HL-60 (cell line): ENCODE results near the gene FBLIM1.
A peak's percentile ranks its signal among the peaks of the same experiment; 100 is the strongest.

Source experiments
- DNase-seq, 2 experiments: peaks; one replicate each; pipeline ENCODE4 v3.0.0-alpha.2; 2010 to 2020; ENCODE audit warnings: low read depth in 1 of 2, low spot score in 1 of 2
- H3K27ac ChIP-seq: fragments of 250-450 bp; sonication (Bioruptor Pico); replicated peaks from 2 replicates; pipeline ENCODE4 v1.5.1; 2020; ENCODE audit warnings: mild to moderate bottlenecking, moderate library complexity
- H3K27me3 ChIP-seq: fragments of 250-450 bp; sonication (Bioruptor Pico); 2 replicates; pipeline ENCODE4 v1.5.1; 2021; ENCODE audit warnings: mild to moderate bottlenecking, moderate library complexity; ENCODE audit not compliant: insufficient read depth, poor library complexity, severe bottlenecking
- H3K4me3 ChIP-seq: replicated peaks from 2 replicates; pipeline ENCODE4 v1.5.1; 2011; ENCODE audit warnings: mild to moderate bottlenecking, control low read depth, low read length; ENCODE audit not compliant: insufficient read depth
- CTCF ChIP-seq: IDR thresholded peaks from one replicate; pipeline ENCODE4 v1.5.1; 2011; ENCODE audit warnings: low read length, control low read depth, inconsistent platforms; ENCODE audit not compliant: insufficient read depth
- GABPA ChIP-seq: IDR thresholded peaks from 2 replicates; pipeline ENCODE4 v1.6.1; 2012; ENCODE audit warnings: low read depth
- POLR2AphosphoS5 ChIP-seq: IDR thresholded peaks from 2 replicates; pipeline ENCODE4 v1.6.1; 2012; ENCODE audit warnings: low read depth
- REST ChIP-seq: IDR thresholded peaks from 2 replicates; pipeline ENCODE4 v1.6.1; 2012; ENCODE audit warnings: low read depth; ENCODE audit not compliant: insufficient replicate concordance
- SPI1 ChIP-seq: IDR thresholded peaks from 2 replicates; pipeline ENCODE4 v1.6.1; 2012; ENCODE audit warnings: low read depth, mild to moderate bottlenecking, borderline replicate concordance

The FBLIM1 gene

GRCh38 chr1:15735304-15736037, 23.1 kb upstream of the FBLIM1 start:
- H3K27ac ChIP-seq, result no peak overlapping the region
- no peak overlapping the region for H3K4me3 ChIP-seq
- TF ChIP-seq POLR2AphosphoS5 (no peak), SPI1 (peak; percentile 55), REST (no peak), CTCF (no peak), GABPA (no peak)
- no peak for DNase-seq
- no peaks in the 10 kb centered on the region for H3K27me3 ChIP-seq

GRCh38 chr1:15736038-15736891, 22.3 kb upstream of the FBLIM1 start, which contains the start of gene SLC25A34:
TSS of gene SLC25A34 (plus strand) at chr1:15736258. CDS start at chr1:15736486, 228 bp downstream.
- no peak within 1 kb of the TSS for H3K4me3 ChIP-seq
- H3K27ac ChIP-seq, result no peak within 1 kb of the TSS
- DNase-seq, result no peak
- TF ChIP-seq REST (no peak), SPI1 (no peak), GABPA (no peak), CTCF (no peak), POLR2AphosphoS5 (no peak)
- no peaks in the 10 kb centered on the region for H3K27me3 ChIP-seq

- DNase-seq, result no peak
- Histone ChIP-seq H3K4me3 (no peak overlapping the region), H3K27ac (no peak overlapping the region), H3K27me3 (no peaks in the 10 kb centered on the region)
- TF ChIP-seq CTCF (no peak), REST (no peak)
These were observed 21.7 kb upstream of the FBLIM1 start for GRCh38 chr1:15736892-15737261.
